BLaER1 treated with 17β-estradiol and CSF1 and Interleukin-3, amounts not matched to agents 10 nM and 100 nM (cell line): ENCODE data around the gene CDH20.
A peak's percentile ranks its signal among the peaks of the same experiment; 100 is the strongest.

Source experiments
- H3K27ac ChIP-seq, 11 experiments: shearing (Covaris generic); formaldehyde crosslinking; 2 replicates each; pipeline ENCODE4 v1.8.1; 2022
- H3K27me3 ChIP-seq, 11 experiments: shearing (Covaris generic); formaldehyde crosslinking; 2 replicates each; pipeline ENCODE4 v1.8.1; 2022
- H3K36me3 ChIP-seq, 11 experiments: shearing (Covaris generic); formaldehyde crosslinking; 2 replicates each; pipeline ENCODE4 v1.8.1; 2022
- H3K4me1 ChIP-seq, 10 experiments: shearing (Covaris generic); formaldehyde crosslinking; 2 replicates each; pipeline ENCODE4 v1.8.1; 2022
- H3K4me2 ChIP-seq, 11 experiments: shearing (Covaris generic); formaldehyde crosslinking; 2 replicates each; pipeline ENCODE4 v1.8.1; 2022
- H3K4me3 ChIP-seq, 10 experiments: shearing (Covaris generic); formaldehyde crosslinking; 2 replicates each; pipeline ENCODE4 v1.8.1; 2022
- H3K9ac ChIP-seq, 11 experiments: shearing (Covaris generic); formaldehyde crosslinking; 2 replicates each; pipeline ENCODE4 v1.8.1; 2022
- H3K9me3 ChIP-seq, 11 experiments: shearing (Covaris generic); formaldehyde crosslinking; replicated peaks in 1 of 11; 2 replicates each; pipeline ENCODE4 v1.8.1; 2022
- H4K20me1 ChIP-seq, 11 experiments: shearing (Covaris generic); formaldehyde crosslinking; 2 replicates each; pipeline ENCODE4 v1.8.1; 2022
- Cebpa-rat ChIP-seq, 11 experiments: shearing (Covaris generic); IDR thresholded peaks; 2 replicates each; pipeline ENCODE4 v1.8.1; 2022

Gene CDH20

GRCh38 chr18:61443081-61443725 lies 110.0 kb downstream of the CDH20 start:
- Histone ChIP-seq H3K36me3 (no peaks in the 10 kb centered on the region), H3K9ac (no peak overlapping the region), H4K20me1 (no peaks in the 10 kb centered on the region), H3K4me1 (peaks cover 0 to under 1% (median 0%) of the 10 kb centered on the region in 10 experiments; a peak in 2 of 20 replicates), H3K9me3 (no peaks in the 10 kb centered on the region), H3K4me3 (no peak overlapping the region), H3K27me3 (no peaks in the 10 kb centered on the region), H3K27ac (no peak overlapping the region), H3K4me2 (no peak overlapping the region)
- no peak for TF ChIP-seq Cebpa-rat (IDR thresholded peaks at IDR 0.05)

GRCh38 chr18:61448316-61448715 lies 115.1 kb downstream of the CDH20 start:
- Histone ChIP-seq H3K27me3 (no peaks in the 10 kb centered on the region), H3K4me1 (peaks cover 0 to 7% (median 0%) of the 10 kb centered on the region in 10 experiments; a peak in 3 of 20 replicates), H3K9ac (no peak overlapping the region), H4K20me1 (no peaks in the 10 kb centered on the region), H3K4me2 (peak overlapping the region in 2 of 11 experiments; percentile 7 to 16; a peak in 1 of 22 replicates), H3K27ac (no peak overlapping the region), H3K36me3 (no peaks in the 10 kb centered on the region), H3K9me3 (no peaks in the 10 kb centered on the region), H3K4me3 (no peak overlapping the region)
- TF ChIP-seq Cebpa-rat (IDR thresholded peaks at IDR 0.05) = no peak

- no peak overlapping the region for H3K9ac ChIP-seq
- no peaks in the 10 kb centered on the region for H4K20me1 ChIP-seq
- no peak overlapping the region for H3K27ac ChIP-seq
- no peak overlapping the region for H3K4me3 ChIP-seq
- no peak overlapping the region for H3K4me2 ChIP-seq
- H3K4me1 ChIP-seq = peaks cover 0 to 8% (median 0%) of the 10 kb centered on the region in 10 experiments; a peak in 2 of 20 replicates
- H3K27me3 ChIP-seq = no peaks in the 10 kb centered on the region
- peaks cover 0 to 8% (median 0%) of the 10 kb centered on the region in 11 experiments; a peak in 3 of 22 replicates for H3K9me3 ChIP-seq
- no peaks in the 10 kb centered on the region for H3K36me3 ChIP-seq
- no peak for TF ChIP-seq Cebpa-rat (IDR thresholded peaks at IDR 0.05)
Measured at GRCh38 chr18:61459896-61460648, 126.8 kb downstream of the CDH20 start.

- Histone ChIP-seq H3K27ac (no peak overlapping the region), H3K4me1 (peaks cover 0 to 8% (median 0%) of the 10 kb centered on the region in 10 experiments; a peak in 2 of 20 replicates), H3K9me3 (peaks cover 0 to 8% (median 0%) of the 10 kb centered on the region in 11 experiments; a peak in 3 of 22 replicates), H3K27me3 (no peaks in the 10 kb centered on the region), H3K36me3 (no peaks in the 10 kb centered on the region), H3K9ac (no peak overlapping the region), H4K20me1 (no peaks in the 10 kb centered on the region), H3K4me3 (no peak overlapping the region), H3K4me2 (no peak overlapping the region; a peak in 1 of 22 replicates)
- no peak for TF ChIP-seq Cebpa-rat (IDR thresholded peaks at IDR 0.05)
Measured at GRCh38 chr18:61464551-61465142, 131.4 kb downstream of the CDH20 start.

DNA sequence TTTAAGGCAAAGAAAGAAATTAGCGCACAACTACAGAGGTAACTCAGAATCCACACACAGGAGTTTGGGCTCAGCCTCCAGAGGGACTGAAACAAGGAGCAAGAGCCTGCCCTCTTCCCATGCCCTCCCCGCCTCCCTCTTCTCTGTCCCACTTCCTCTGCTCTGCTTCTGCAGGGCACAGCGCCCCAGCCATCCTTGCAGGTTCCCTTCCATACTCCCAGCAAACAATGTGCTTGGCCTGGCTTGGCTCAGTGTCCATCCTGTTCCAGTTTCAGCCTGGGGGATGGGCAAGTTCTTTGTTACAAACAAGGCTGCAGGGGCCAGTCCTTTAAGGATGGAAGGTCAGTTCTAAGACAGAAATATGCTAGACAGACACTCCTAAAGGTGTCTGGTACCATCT lies 133.5 kb downstream of the CDH20 start:
- Histone ChIP-seq H3K4me3 (no peak overlapping the region), H3K4me2 (no peak overlapping the region), H3K27ac (no peak overlapping the region), H3K27me3 (no peaks in the 10 kb centered on the region), H4K20me1 (no peaks in the 10 kb centered on the region), H3K9me3 (peaks cover 0 to 2% (median 0%) of the 10 kb centered on the region in 11 experiments; a peak in 3 of 22 replicates), H3K9ac (no peak overlapping the region), H3K36me3 (no peaks in the 10 kb centered on the region), H3K4me1 (peaks cover 0 to 8% (median 0%) of the 10 kb centered on the region in 10 experiments; a peak in 2 of 20 replicates)
- TF ChIP-seq Cebpa-rat (IDR thresholded peaks at IDR 0.05) = no peak

GRCh38 chr18:61470031-61470674 lies 136.9 kb downstream of the CDH20 start:
- no peak overlapping the region for H3K4me2 ChIP-seq
- no peak for TF ChIP-seq Cebpa-rat (IDR thresholded peaks at IDR 0.05)
- no peaks in the 10 kb centered on the region for H3K27me3 ChIP-seq
- no peak overlapping the region for H3K27ac ChIP-seq
- H3K4me3 ChIP-seq = no peak overlapping the region
- no peaks in the 10 kb centered on the region for H3K9me3 ChIP-seq
- no peak overlapping the region for H3K9ac ChIP-seq
- H3K4me1 ChIP-seq = no peaks in the 10 kb centered on the region
- H3K36me3 ChIP-seq = no peaks in the 10 kb centered on the region
- H4K20me1 ChIP-seq = no peaks in the 10 kb centered on the region

- H3K27me3 ChIP-seq = no peaks in the 10 kb centered on the region
Measured at GRCh38 chr18:61471541-61471940, 138.3 kb downstream of the CDH20 start.

DNA sequence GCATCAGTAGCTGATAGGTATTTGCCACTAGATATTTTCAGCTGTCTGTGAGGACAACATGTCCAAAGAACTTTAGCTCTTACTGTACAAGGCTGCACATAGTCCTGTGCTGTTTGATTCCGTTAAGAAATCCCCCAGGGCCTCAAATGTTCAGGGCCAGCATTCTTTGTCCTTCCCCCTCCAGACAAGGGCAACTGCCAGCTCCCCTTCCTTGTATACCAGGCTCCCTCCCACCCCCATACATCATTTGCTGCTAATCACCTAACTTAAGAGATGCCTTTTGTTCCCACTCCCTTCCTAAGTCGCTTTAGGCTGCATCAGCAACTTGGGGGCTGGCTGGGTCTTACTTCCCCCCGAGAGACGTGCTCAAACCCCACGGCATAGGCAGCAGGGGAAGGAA lies 138.7 kb downstream of the CDH20 start:
- no peaks in the 10 kb centered on the region for H3K36me3 ChIP-seq
- no peaks in the 10 kb centered on the region for H3K27me3 ChIP-seq
- no peak overlapping the region for H3K4me3 ChIP-seq
- no peaks in the 10 kb centered on the region for H3K9me3 ChIP-seq
- no peaks in the 10 kb centered on the region for H4K20me1 ChIP-seq
- H3K27ac ChIP-seq = no peak overlapping the region
- no peak overlapping the region for H3K9ac ChIP-seq
- TF ChIP-seq Cebpa-rat (IDR thresholded peaks at IDR 0.05) = no peak
- no peak overlapping the region for H3K4me2 ChIP-seq
- no peaks in the 10 kb centered on the region for H3K4me1 ChIP-seq

More at GRCh38 chr18:61471541-61471940, 138.3 kb downstream of the CDH20 start:
- no peak overlapping the region for H3K4me2 ChIP-seq
- H3K4me1 ChIP-seq = no peaks in the 10 kb centered on the region
- no peaks in the 10 kb centered on the region for H4K20me1 ChIP-seq
- TF ChIP-seq Cebpa-rat (IDR thresholded peaks at IDR 0.05) = no peak
- no peaks in the 10 kb centered on the region for H3K9me3 ChIP-seq
- H3K27ac ChIP-seq = no peak overlapping the region
- no peak overlapping the region for H3K9ac ChIP-seq
- no peaks in the 10 kb centered on the region for H3K36me3 ChIP-seq
- H3K4me3 ChIP-seq = no peak overlapping the region

- H3K9ac ChIP-seq = no peak overlapping the region
- no peaks in the 10 kb centered on the region for H4K20me1 ChIP-seq
- no peak for TF ChIP-seq Cebpa-rat (IDR thresholded peaks at IDR 0.05)
- no peaks in the 10 kb centered on the region for H3K4me1 ChIP-seq
- H3K27ac ChIP-seq = no peak overlapping the region
- no peak overlapping the region for H3K4me3 ChIP-seq
- no peaks in the 10 kb centered on the region for H3K36me3 ChIP-seq
- H3K9me3 ChIP-seq = no peaks in the 10 kb centered on the region
- H3K27me3 ChIP-seq = no peaks in the 10 kb centered on the region
- no peak overlapping the region for H3K4me2 ChIP-seq
Measured at GRCh38 chr18:61474341-61474740, 141.1 kb downstream of the CDH20 start.
